ENCODE measurements around the gene THAP8.

The THAP8 gene

DNA sequence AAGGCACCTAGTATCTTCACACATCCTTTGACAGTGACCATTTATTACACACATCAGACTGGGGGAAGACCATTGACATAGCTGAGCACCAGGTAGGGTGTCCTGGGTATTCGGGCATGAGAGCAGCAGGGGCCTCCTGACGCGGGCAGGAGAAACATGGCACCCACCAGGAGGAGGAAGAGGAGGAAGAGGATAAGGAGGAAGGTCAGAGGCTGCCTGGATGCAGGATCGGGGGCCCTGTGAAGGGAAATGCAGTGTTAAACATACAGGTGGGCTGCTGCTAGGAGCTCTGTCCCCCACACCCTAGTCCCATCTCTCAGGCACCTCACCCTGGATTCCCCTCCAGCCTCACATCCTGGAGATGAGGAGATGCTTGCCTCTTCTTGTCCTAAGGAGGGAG lies 50.8 kb downstream of the THAP8 start:
- no peak for TF ChIP-seq EZH2 (IDR thresholded peaks at IDR 0.05; ENCODE audit: borderline replicate concordance, low read depth, low read length, severe bottlenecking)
- peaks cover 11% of the 10 kb centered on the region for H4K20me1 ChIP-seq (ENCODE audit: insufficient read depth, low read length)
- H3K27me3 ChIP-seq (ENCODE audit: insufficient read depth, low read length, poor library complexity), result no peaks in the 10 kb centered on the region

DNA sequence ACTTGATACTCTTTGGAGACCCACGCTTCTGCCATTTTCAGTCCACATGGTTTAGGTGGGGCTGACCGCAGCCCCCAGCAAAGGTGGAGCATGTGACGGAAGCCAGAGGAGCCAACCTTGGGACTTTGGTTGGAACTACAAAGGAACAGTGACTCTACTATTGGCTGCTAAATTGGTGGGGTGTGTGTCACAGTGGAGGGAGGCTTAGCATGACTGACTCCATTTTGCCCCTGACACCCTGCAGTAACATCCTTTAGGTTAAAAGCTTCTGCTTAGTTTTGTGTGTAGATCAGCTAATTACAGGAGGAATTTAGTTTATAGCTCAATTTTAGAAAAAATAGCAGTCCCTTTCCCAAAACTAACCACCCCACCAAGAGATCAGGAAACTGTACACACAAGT lies 52.5 kb downstream of the THAP8 start:
- H4K20me1 ChIP-seq (ENCODE audit: insufficient read depth, low read length), result peaks cover 16% of the 10 kb centered on the region
- ATAC-seq (ENCODE audit: insufficient read depth, low read depth) (no peak), DNase-seq (no peak)
- H3K4me2 ChIP-seq (ENCODE audit: insufficient read depth, low read length), result no peak overlapping the region
- no peak overlapping the region for H2AFZ ChIP-seq (ENCODE audit: low read depth, low read length)
- H3K9ac ChIP-seq (ENCODE audit: low read depth, low read length), result no peak overlapping the region
- peaks cover 24% of the 10 kb centered on the region for H3K79me2 ChIP-seq (ENCODE audit: insufficient read depth, low read length)
- H3K4me3 ChIP-seq (ENCODE audit: low read depth in 1 of 2, low read length in 2 of 2), result no peak overlapping the region
- no peak overlapping the region for H3K27ac ChIP-seq (ENCODE audit: low read length)
- peaks cover 9% of the 10 kb centered on the region for H3K4me1 ChIP-seq (ENCODE audit: insufficient read depth, low read length)
- H3K36me3 ChIP-seq (ENCODE audit: insufficient read depth, low read length), result peaks cover 22% of the 10 kb centered on the region
- no peaks in the 10 kb centered on the region for H3K27me3 ChIP-seq (ENCODE audit: insufficient read depth, low read length, poor library complexity)
- TF ChIP-seq EZH2 (IDR thresholded peaks at IDR 0.05; ENCODE audit: borderline replicate concordance, low read depth, low read length, severe bottlenecking), result no peak
- TF ChIP-seq, protein P1, sequence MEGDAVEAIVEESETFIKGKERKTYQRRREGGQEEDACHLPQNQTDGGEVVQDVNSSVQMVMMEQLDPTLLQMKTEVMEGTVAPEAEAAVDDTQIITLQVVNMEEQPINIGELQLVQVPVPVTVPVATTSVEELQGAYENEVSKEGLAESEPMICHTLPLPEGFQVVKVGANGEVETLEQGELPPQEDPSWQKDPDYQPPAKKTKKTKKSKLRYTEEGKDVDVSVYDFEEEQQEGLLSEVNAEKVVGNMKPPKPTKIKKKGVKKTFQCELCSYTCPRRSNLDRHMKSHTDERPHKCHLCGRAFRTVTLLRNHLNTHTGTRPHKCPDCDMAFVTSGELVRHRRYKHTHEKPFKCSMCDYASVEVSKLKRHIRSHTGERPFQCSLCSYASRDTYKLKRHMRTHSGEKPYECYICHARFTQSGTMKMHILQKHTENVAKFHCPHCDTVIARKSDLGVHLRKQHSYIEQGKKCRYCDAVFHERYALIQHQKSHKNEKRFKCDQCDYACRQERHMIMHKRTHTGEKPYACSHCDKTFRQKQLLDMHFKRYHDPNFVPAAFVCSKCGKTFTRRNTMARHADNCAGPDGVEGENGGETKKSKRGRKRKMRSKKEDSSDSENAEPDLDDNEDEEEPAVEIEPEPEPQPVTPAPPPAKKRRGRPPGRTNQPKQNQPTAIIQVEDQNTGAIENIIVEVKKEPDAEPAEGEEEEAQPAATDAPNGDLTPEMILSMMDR (IDR thresholded peaks at IDR 0.05; ENCODE audit: borderline replicate concordance, extremely low read depth, low read length, poor library complexity, severe bottlenecking), result no peak
- H3K9me3 ChIP-seq (ENCODE audit: insufficient read depth, low read length, severe bottlenecking), result no peaks in the 10 kb centered on the region

More for the DNA sequence above, 50.8 kb downstream of the THAP8 start:
- no peak for ATAC-seq (ENCODE audit: insufficient read depth, low read depth)
- Histone ChIP-seq H3K36me3 (ENCODE audit: insufficient read depth, low read length) (peaks cover 11% of the 10 kb centered on the region), H3K4me3 (ENCODE audit: low read depth in 1 of 2, low read length in 2 of 2) (no peak overlapping the region), H3K4me2 (ENCODE audit: insufficient read depth, low read length) (no peak overlapping the region), H3K27ac (ENCODE audit: low read length) (no peak overlapping the region), H3K9me3 (ENCODE audit: insufficient read depth, low read length, severe bottlenecking) (no peaks in the 10 kb centered on the region), H3K79me2 (ENCODE audit: insufficient read depth, low read length) (peaks cover 12% of the 10 kb centered on the region; the same call in 1 of the 2 replicates), H3K4me1 (ENCODE audit: insufficient read depth, low read length) (peaks cover 5% of the 10 kb centered on the region; the same call in 1 of the 2 replicates), H2AFZ (ENCODE audit: low read depth, low read length) (no peak overlapping the region), H3K9ac (ENCODE audit: low read depth, low read length) (no peak overlapping the region)
- DNase-seq, result no peak

DNA sequence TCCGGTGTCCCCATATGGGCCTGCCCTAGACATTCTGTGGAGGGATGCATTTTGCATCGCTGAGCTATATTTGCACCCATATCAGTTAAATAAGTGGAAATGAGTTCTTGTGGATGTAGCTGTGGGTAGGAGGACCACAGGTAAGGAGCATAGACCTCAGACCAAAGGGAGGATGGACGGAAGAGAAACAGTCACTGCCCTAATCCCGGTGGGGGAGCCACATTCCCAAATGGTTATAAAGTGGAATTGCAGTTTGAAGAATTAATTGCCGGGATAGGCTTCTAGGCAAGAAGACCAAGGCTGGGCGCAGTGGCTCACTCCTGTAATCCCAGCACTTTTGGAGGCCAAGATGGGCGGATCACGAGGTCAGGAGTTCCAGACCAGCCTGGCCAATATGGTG lies 57.3 kb downstream of the THAP8 start:
- Histone ChIP-seq H4K20me1 (ENCODE audit: insufficient read depth, low read length) (peaks cover 25% of the 10 kb centered on the region; the same call in 1 of the 2 replicates), H3K4me2 (ENCODE audit: insufficient read depth, low read length) (peak overlapping the region; percentile 91), H3K4me1 (ENCODE audit: insufficient read depth, low read length) (peaks cover 32% of the 10 kb centered on the region), H3K27ac (ENCODE audit: low read length) (no peak overlapping the region; the same call in 1 of the 2 replicates), H2AFZ (ENCODE audit: low read depth, low read length) (no peak overlapping the region), H3K9ac (ENCODE audit: low read depth, low read length) (peak overlapping the region; percentile 79; the same call in 1 of the 2 replicates), H3K27me3 (ENCODE audit: insufficient read depth, low read length, poor library complexity) (no peaks in the 10 kb centered on the region), H3K79me2 (ENCODE audit: insufficient read depth, low read length) (peaks cover 43% of the 10 kb centered on the region), H3K9me3 (ENCODE audit: insufficient read depth, low read length, severe bottlenecking) (no peaks in the 10 kb centered on the region), H3K36me3 (ENCODE audit: insufficient read depth, low read length) (peaks cover 23% of the 10 kb centered on the region), H3K4me3 (ENCODE audit: low read depth in 1 of 2, low read length in 2 of 2) (peak overlapping the region in 1 of 2 experiments; percentile 94; a peak in 2 of 4 replicates)
- ATAC-seq (ENCODE audit: insufficient read depth, low read depth) (no peak), DNase-seq (no peak)
- TF ChIP-seq EZH2 (IDR thresholded peaks at IDR 0.05; ENCODE audit: borderline replicate concordance, low read depth, low read length, severe bottlenecking), result no peak
- TF ChIP-seq, protein P1 (IDR thresholded peaks at IDR 0.05; ENCODE audit: borderline replicate concordance, extremely low read depth, low read length, poor library complexity, severe bottlenecking), result no peak

DNA sequence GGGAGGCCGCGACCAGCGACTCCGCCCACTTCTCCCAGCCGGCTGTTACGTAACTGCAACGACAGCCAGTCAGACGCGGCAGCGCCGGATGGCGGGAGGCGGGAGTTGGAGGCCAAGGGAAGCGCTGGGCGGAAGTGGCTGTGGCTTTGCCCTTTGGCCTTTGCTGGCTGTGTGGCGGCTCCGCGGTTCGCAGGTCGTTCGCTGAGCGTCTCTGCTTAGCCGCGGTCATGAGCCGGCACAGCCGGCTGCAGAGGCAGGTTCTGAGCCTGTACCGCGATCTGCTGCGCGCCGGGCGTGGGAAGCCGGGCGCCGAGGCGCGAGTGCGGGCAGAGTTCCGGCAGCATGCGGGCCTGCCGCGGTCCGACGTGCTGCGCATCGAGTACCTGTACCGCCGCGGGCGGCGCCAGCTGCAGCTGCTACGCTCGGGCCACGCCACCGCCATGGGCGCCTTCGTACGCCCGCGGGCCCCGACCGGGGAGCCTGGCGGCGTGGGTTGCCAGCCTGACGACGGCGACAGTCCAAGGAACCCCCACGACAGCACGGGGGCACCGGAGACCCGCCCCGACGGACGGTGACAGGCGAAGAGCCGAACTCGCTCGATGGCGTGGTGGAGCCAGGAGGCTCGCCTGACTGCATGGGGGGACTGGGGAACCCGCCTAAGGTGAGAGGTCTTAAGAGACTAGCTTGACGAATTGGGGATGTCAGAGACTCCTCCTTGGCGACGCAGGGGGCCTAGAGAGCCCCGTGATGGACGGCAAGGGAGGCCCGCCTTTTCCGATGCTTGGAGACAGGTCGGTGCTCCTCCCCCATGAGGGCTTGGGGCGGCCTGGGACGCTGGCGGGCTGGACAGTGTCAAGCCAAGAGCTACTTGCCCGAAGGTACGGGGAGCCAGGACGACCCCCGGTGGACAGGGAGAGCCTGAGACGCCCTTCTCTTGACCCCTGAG lies 58.8 kb downstream of the THAP8 start, which contains the start of gene SDHAF1:
Gene SDHAF1 (plus strand): TSS at position 141 of the 946 bp plus-strand sequence. CDS start 87 bp downstream, at position 228.
- Histone ChIP-seq H3K27ac (ENCODE audit: low read length) (peak within 1 kb of the TSS; percentile 79), H2AFZ (ENCODE audit: low read depth, low read length) (peak within 1 kb of the TSS; percentile 81)

More for the DNA sequence above, 58.8 kb downstream of the THAP8 start, which contains the start of gene SDHAF1:
- peaks cover 37% of the 10 kb centered on the region for H3K79me2 ChIP-seq (ENCODE audit: insufficient read depth, low read length)
- H3K27me3 ChIP-seq (ENCODE audit: insufficient read depth, low read length, poor library complexity), result no peaks in the 10 kb centered on the region
- H3K9ac ChIP-seq (ENCODE audit: low read depth, low read length), result peak within 1 kb of the TSS; percentile 79
- H3K36me3 ChIP-seq (ENCODE audit: insufficient read depth, low read length), result peaks cover 15% of the 10 kb centered on the region
- H3K4me2 ChIP-seq (ENCODE audit: insufficient read depth, low read length), result peak within 1 kb of the TSS; percentile 91
- no peaks in the 10 kb centered on the region for H3K9me3 ChIP-seq (ENCODE audit: insufficient read depth, low read length, severe bottlenecking)
- TF ChIP-seq EZH2 (IDR thresholded peaks at IDR 0.05; ENCODE audit: borderline replicate concordance, low read depth, low read length, severe bottlenecking), result no peak
- TF ChIP-seq, protein P1 (IDR thresholded peaks at IDR 0.05; ENCODE audit: borderline replicate concordance, extremely low read depth, low read length, poor library complexity, severe bottlenecking), result no peak
- ATAC-seq (ENCODE audit: insufficient read depth, low read depth) (peak; percentile 92), DNase-seq (peak; percentile 94)
- peak within 1 kb of the TSS; percentile 51 to 94; a peak in 3 of 4 replicates for H3K4me3 ChIP-seq (ENCODE audit: low read depth in 1 of 2, low read length in 2 of 2)
- peaks cover 17% of the 10 kb centered on the region; the same call in 1 of the 2 replicates for H4K20me1 ChIP-seq (ENCODE audit: insufficient read depth, low read length)
- H3K4me1 ChIP-seq (ENCODE audit: insufficient read depth, low read length), result peaks cover 32% of the 10 kb centered on the region

Measured in DND-41 (cell line).